Activated CD8-positive, alpha-beta memory T cell treated with anti-CD3 and anti-CD28 coated beads for 4 hours (primary cell): ENCODE results near the gene DCAKD.

Experiments
- DNase-seq, 2 donors: peaks; one replicate each; pipeline ENCODE4 v3.0.0-alpha.2; 2020; ENCODE audit warnings: low read depth in 2 of 2

Gene DCAKD, protein sequence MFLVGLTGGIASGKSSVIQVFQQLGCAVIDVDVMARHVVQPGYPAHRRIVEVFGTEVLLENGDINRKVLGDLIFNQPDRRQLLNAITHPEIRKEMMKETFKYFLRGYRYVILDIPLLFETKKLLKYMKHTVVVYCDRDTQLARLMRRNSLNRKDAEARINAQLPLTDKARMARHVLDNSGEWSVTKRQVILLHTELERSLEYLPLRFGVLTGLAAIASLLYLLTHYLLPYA

DNA sequence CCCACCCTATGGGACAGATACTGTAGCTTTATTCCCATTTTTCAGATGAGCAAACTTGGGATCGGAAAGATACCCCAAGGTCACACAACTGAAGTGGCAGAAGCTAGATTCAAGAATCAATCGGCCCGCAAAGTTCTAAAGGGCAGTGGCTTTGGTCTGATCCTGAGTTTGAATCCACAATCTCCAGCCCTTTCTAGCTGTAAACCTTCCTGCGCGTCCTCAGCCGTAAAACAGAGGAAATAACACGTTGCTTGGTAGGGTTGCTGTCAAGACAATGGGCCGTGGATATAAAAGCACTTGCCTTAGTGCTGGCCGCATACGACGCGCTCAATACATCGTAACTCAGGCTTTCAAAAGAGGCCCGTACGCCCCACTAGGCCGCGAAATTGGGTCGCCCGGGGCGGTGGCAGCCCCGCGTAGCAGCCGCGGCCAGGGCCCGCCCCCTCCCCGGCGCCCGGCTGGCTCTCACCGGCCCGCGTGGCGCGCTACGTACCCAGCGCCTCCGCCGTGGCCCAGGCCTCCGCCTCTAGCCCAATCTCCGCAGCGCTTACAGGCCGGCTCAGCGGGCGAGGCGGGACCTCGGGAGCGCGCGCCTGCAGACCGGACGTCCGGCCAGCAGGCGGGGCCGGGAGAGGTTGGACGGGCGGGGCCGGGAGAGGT is at the start of gene DCAKD:
TSS of gene DCAKD (minus strand) at position 573 of the 660 bp plus-strand sequence. CDS start 16,747 bp downstream, outside the sequence.
- DNase-seq: peak; percentile 75

DNA sequence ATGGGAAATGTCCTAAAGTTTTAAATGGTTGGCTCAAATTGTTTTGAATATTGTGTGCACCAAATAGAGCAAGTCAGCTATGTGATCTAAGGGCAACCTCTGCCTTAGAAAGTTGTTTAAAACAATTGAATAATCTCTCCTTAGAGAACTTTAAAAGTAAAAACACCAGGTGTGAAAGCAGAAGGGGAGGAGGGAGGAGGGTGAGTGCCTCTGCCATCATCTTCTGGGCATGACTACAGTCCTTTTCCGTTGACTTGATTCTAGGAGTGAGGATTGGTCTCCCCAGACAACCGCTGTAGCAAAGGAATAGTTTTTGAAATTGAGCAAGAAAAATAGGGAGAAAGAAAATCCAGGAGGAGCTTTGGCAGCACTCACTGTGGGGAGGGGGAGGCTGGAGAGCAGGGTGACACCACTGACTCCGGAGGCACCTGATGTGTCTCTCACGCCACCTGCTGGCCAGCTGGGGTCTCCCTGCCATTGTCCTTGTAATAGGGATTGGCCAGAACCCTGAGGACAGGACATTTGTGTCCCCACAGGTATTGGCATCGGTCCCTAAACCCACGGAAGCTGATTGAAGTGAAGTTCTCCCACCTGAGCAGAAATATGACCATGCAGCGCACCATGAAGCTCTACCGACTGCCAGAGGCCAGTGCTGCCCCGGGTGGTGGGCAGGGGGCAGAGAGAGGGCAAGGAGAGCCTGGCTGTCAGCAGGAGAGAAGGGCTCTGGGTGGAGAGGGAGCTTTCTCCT is 47.6 kb upstream of the DCAKD start:
- DNase-seq: peak; percentile 43 to 49

DNA sequence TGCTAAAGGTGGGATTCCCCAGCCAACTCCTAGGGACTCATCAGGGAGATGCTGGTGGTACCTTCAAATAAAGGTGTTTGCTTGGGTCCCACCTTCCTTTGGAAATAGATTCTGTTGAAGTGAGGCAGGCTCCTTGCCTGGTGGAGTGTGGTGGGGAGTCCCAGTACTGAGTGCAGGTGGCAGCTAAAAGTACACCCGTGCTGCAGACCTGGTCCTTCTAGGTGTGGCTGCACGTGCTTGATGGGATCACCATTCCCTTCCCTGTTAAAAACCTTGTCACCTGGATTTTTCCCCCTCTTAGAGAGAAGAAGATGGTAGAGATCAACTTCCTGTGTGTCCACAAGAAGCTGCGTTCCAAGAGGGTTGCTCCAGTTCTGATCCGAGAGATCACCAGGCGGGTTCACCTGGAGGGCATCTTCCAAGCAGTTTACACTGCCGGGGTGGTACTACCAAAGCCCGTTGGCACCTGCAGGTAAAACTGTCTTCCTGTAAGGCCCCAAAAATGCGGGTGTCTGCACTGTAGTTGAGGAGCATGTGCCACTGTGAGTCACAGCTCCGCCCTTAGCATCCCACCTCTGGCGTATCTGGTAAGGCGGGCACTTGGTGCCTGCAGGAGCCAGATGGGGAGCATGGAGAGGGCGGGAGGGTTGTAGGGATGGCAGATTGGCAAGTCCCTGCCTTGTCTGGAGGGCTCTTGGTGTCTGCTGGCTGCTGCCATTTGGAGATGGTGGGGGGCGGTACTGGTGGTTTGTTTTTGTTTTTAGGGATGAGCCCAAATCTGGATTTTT is 46.8 kb upstream of the DCAKD start:
- no peak for DNase-seq

DNA sequence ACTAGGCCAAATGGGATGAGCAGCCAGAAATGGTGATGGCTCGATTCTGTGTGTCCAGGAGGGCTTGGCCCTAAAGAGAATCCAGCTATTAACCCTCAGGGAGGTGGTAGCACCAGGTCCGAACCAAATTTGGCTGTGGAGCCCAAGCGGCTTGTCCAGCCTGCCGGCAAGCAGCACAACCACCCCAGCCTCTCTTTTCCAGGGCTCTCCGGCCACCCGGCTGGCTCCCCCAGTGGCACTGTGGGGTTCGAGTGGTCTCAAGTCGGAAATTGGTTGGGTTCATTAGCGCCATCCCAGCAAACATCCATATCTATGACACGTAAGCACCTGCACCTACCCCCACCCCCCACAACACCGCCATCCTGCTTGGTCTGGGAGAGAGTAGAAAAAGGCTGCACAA is 45.5 kb upstream of the DCAKD start:
- DNase-seq: no peak

DNA sequence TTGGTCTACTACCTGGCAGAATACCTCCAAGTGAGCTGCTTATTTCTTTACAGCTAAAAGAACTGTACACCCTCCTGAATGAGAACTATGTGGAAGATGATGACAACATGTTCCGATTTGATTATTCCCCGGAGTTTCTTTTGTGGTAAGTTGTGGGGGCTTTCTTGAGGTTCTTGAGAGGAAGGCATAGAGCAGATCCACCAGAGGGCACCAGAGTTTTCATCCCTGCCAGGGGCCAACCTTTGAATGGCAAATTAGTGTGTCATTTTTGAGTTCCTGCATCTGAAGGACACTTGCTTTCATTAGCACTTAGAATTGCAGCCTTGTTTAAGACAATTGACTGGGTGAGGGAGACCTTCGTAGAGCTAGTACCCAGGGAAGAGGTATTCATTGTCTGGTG is 44.7 kb upstream of the DCAKD start:
- no peak for DNase-seq

DNA sequence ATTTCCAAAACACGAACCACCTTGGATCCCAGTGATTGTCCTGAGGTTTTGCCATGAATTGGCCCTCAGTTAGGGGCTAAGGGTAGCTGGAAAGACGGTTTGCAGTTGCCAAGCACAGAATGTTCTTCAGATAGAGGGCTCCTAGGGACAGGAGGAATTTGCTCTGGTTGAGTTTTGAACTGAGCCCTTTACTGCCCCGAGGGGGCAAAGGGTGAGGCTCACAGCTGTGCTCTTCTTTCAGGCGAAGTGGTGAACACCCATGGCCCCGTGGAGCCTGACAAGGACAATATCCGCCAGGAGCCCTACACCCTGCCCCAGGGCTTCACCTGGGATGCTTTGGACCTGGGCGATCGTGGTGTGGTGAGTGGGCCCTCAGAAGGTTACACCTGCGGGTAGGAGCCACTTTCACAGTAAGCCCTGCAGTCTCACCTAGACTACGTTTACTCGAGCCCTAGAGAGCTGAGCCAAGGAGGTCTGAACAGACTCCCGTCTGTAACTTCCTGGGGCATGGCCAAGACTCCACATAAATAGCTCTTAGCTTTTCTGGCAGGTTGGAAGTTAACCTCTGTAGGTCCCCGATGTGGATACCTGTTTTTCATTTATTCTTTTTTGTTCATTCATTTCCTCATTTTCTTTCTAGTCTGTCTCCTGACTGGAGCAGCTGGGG is 42.1 kb upstream of the DCAKD start:
- no peak for DNase-seq

DNA sequence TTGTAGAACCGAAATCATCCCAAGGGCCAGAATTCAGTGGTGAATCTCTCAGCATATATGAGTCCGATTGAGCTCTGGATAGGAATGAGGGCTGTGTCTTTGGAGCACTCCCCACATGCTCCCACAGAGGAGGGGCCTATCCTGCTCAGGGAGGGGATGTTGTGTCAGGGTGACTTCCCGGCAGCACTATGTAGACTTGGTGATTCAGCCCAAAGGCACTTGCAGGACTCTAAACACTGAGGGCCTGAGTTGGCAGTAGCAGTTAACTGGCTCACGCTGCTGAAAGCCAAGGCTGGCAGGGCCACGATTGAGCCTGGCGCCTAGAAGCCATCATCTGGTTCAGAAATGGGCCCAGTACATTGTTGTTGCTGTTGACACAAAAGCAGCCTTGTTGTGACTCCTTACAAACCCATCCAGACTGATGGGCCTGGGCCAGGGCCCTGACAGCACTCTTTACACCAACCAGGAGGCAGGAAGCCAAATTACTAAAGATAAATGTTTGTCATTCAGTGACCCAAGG is 41.5 kb upstream of the DCAKD start:
- no peak for DNase-seq

DNA sequence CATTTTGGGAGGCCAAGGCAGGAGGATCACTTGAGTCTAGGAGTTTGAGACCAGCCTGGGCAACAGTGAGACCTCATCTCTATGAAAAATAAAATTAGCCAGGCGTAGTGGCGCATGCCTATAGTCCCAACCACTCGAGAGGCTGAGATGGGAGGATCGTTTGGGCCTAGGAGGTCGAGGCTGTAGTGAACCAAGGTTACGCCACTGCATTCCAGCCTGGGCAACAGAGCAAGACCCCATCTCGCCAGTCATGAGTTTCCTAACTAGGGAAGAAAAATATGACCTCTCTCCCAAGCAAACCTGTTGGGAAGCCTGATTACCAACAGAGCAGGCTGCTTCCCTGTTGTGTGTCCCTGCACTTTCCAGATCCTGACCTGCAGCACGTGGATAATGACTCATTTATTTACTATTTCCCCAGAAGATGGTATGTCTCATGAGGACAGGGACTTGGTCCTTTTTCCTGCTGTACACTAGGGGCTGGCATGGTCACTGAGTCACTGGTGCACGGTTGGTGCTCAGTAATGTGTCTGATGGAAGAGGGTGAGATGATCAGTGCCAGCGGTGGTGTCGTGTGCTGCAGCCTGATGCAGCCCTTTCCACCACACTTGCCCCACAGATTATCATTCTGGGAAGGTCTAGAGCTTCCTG is 40.5 kb upstream of the DCAKD start:
- no peak for DNase-seq

DNA sequence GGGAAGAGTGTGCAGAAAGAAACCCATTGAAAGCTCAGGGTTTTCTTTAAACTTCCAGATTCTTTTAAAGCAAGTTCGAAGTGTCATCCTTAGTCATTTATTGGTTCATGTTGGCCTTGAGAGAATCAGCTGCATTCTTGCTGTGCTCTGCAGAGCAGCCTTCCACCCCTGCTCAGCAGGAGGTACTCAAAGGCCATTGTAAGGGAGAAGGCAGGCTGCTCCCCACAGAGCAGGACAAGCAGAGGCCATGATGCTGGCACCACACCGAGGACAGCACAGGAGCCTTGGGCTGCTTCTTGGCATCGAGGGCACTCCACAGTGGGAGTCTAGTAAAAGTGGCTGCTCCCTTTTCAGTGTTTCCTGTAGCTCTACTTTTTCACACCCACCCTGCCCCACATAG is 39.3 kb upstream of the DCAKD start:
- DNase-seq: no peak

DNA sequence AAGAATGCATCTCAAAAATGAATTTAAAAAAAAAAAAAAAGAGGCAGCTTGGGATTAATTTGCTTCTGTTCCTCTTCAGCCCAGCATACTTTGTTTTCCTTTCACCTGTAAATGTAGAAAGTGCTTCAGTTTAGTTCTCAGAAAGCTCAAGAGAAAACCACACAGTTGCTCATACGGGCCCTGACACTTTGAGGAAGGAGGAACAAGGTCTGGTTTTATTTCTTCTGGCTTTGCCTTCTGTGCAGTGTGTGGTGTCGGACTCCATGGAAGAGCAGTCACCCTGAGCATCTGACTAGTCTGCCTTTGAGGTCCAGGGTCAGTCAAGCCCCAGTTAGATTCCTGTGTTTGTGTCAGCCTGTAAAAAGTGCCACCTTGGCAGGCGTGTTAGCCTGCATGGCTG is 37.3 kb upstream of the DCAKD start:
- DNase-seq: no peak

DNA sequence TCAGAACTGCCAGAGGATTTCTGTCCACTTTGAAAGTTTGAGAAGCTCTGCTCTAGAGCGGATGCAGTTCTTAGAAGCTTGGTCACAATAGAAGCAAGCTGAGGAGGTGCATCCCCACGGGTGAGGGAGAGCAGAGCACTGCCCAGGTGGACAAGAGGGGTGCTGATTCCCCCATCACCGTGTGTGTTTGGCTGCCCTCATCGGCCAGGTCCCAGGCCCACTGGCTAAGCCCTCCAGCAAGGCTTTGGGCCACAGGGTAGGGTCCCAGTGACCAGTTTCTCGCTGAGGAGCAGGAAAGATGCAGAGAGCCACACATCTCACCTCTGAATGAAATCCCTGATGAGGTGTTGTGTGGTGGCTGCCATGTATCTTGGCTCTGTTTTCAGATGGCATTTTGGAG is 36.5 kb upstream of the DCAKD start:
- DNase-seq: no peak

DNA sequence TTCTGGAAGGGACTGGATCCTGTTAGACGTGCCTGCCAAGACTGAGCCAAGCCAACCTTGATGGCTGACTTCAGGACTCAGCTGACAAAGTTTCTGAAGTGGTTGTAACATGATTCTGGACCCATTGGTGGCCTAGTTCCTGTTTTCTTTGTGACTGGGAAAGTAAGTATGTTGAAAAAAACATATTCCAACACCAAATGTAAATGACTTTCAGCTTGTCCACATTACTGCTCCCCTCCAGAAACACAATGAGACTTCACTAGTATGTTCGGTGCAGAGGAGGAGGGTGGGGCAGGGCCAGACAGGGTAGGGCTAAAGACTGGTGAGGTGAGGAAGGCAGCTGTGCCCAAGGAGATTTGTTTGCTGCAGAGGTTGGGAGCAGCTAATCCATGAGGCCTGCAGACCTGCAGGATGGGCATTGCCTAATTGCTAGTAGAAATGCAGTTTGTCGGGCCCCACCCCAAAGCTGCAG is 36.1 kb upstream of the DCAKD start:
- DNase-seq: no peak

DNA sequence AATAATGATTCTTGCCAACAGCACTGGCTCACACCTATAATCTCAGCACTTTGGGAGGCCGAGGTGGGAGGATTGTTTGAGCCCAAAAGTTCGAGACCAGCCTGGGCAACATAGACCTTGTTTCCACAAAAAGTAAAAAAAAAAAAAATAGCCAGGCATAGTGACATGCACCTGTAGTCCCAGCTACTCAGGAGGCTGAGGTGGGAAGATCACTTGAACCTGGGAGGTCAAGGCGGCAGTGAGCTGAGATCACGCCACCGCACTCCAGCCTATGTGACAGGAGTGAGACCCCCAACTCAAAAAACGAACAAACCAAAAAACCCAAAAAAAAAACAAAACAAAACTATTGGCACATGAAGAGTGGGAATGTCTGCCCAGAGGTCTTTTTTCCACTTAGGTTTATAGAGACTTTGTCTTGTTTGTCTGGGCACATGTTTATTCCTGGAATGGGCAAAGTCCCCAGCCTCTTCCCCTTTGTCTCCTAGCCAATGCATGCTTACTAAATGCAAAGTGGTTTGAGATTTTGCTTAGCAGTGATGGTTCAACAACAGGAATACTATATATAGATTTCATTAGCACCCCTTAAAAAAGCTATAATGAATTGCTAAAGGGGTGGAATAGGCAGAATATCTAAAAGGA is 35.6 kb upstream of the DCAKD start:
- DNase-seq: no peak

DNA sequence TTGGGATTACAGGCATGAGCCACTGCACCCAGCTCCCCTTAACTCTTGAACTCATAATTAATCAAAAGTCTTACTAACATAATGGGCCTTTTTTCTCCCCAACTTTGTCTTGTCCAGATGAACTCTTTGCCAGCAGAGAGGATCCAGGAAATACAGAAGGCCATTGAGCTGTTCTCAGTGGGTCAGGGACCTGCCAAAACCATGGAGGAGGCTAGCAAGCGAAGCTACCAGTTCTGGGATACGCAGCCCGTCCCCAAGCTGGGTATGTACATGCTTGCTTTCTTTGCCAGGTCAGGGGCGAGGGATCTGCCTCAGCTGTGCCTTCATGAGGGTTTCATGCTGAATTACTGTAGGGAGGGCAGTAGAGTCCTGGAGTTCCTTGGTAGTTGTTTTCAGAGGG is 35.0 kb upstream of the DCAKD start:
- no peak for DNase-seq

DNA sequence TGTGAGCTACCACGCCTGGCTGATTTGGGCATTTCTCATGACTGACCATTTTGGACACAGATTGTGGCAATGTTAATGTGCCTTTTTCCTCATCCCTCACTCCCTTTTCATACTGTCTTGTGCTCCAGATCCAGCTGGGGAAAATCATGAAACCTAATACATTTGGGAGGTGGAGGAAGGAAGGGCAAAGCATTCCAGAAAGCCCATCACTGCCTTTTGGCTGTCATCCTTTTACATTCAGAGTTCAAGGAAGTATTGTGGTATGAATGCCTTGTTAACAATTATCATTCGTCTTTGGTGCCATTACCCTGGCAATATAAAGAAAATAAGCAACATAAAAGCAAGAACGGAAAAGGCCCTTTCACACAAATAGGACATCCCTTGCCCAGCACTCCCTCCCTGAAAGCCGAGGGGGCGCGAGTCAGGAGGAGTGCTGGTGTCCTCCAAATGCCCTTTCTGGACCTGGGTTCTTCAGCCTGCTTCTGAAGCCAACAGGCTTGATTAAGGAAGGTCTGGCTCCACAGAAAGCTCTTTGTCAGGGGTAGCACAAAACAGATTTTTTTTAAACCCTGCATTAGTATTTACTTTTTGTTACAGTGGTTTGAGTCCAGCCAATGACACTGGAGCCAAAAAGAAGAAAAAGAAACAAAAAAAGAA is 29.7 kb upstream of the DCAKD start:
- no peak for DNase-seq

DNA sequence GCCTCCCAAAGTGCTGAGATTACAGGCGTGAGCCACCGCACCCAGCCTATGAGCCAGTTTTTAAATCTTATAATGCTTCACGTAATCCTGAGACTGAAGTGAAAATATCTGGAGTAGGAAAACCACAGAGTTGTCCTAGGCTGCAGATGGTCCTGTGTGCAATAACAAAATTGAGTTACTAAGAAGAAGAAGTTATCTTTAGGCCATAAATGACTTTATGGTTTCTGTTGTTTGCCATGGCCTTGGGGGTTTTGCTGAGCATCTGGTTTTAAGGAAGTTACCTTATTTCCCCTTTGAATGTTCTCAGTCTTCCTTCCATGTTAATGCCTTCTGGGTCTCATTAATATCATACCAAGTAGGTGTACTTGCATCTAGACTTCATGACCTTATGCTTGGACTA is 26.2 kb upstream of the DCAKD start:
- no peak for DNase-seq

DNA sequence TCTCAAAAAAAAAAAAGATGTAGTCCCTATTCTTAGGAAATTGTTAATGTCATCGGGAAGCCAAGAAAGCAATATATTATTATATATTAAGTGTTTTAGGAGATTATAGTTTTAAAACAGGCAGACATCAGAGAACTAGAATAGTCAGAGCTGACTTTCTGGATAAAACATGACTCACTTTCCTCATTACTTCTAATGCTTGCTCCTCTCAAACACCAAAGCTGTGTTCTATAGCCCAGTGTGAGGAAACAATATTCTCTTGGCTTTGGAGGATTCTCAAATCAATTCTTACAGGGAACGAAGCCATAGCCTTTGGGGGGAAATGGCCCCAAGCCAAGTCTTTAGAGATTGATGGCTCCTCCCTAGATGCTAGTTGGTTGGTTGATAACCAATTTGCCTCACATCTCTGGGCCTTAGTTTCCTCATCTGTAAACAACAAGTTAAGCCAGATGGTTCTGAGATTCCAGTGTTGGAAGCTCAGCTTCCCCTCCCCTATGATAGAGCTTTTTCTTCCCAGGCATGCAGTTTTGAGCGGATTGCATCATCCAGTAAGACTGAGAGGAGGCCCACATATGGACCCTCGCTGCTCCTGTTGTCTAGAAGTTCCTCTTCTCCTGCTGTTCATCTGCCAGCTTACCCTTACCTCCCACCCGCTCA is 22.1 kb upstream of the DCAKD start:
- DNase-seq: no peak

DNA sequence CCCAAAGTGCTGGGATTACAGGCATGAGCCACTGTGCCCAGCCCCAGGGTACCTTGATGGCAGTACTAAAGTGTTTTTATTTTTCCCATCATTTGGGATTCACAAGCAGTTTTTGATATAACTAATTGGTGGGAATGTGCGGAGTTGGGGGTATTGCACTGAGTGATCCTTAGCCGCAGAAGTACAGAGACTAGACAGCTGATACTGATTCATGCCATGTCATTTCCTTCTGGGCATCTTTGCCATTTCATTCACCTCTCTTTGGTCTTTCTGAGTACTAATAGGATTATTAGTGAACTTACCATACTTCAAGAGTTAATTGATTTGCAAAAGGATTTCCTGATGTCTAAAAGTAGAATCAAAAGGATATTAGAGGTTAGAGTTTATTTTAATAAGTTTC is 19.4 kb upstream of the DCAKD start:
- no peak for DNase-seq

DNA sequence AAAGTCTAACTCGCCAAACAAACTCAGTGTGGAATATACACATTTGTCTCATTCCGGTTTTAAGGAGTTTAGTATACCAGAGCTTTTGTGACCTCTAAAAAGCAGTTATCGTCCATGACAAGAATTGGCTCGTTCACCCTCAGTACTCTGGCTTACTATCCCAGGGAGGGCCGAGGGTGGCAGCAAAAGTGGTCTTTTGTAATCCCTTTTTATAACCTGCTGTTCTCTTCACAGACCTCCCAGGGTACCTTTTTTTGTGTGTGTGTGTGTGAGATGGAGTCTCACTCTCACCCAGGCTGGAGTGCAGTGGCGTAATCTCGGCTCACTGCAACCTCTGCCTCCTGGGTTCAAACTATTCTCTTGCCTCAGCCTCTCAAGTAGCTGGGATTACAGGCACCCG is 18.6 kb upstream of the DCAKD start:
- no peak for DNase-seq
